ENCODE data around the gene COX7A2L. TPM values are rescaled to one million over a fixed set of nuclear protein-coding genes. Genes with fewer than 3 reads are reported as not detected.
"Not testable (repeated sequence)": the region's sequence is repeated elsewhere in the genome, so short reads cannot be mapped to it uniquely, and the experiment has no call there.

COX7A2L gene
- total RNA-seq, 1 donor from 2014 or later, result 184 TPM

GRCh38 chr2:42339191-42339912 lies 21.7 kb downstream of the COX7A2L start:
- no peak for DNase-seq

- no peak for DNase-seq
These were observed 22.3 kb downstream of the COX7A2L start for GRCh38 chr2:42338567-42339190.

- DNase-seq, result no peak
These were observed 23.0 kb downstream of the COX7A2L start for GRCh38 chr2:42337846-42338566.

GRCh38 chr2:42337356-42337820 lies 23.6 kb downstream of the COX7A2L start:
- no peak for DNase-seq

GRCh38 chr2:42336361-42336965 lies 24.6 kb downstream of the COX7A2L start:
- no peak for DNase-seq

GRCh38 chr2:42335514-42336104 lies 25.4 kb downstream of the COX7A2L start:
- no peak for DNase-seq

- DNase-seq, result not testable (repeated sequence)
These were observed 26.2 kb downstream of the COX7A2L start for GRCh38 chr2:42334865-42335264.

GRCh38 chr2:42334220-42334619 lies 26.8 kb downstream of the COX7A2L start:
- DNase-seq, result no peak

- no peak for DNase-seq
These were observed 27.4 kb downstream of the COX7A2L start for GRCh38 chr2:42333579-42333978.

- DNase-seq, result no peak
These were observed 28.4 kb downstream of the COX7A2L start for GRCh38 chr2:42332575-42332974.

GRCh38 chr2:42331569-42332284 lies 29.3 kb downstream of the COX7A2L start:
- no peak for DNase-seq

- DNase-seq, result no peak
These were observed 31.3 kb downstream of the COX7A2L start for GRCh38 chr2:42329736-42330135.

- no peak for DNase-seq
These were observed 32.1 kb downstream of the COX7A2L start for GRCh38 chr2:42328923-42329322.

- peak; percentile 39 for DNase-seq
These were observed 32.7 kb downstream of the COX7A2L start for GRCh38 chr2:42328148-42328833.

- peak; percentile 12 for DNase-seq
These were observed 33.9 kb downstream of the COX7A2L start for GRCh38 chr2:42327125-42327524.

GRCh38 chr2:42325609-42326008 lies 35.4 kb downstream of the COX7A2L start:
- DNase-seq, result no peak

- no peak for DNase-seq
These were observed 36.1 kb downstream of the COX7A2L start for GRCh38 chr2:42324949-42325348.

- no peak for DNase-seq
These were observed 36.8 kb downstream of the COX7A2L start for GRCh38 chr2:42324244-42324643.

- DNase-seq, result no peak
These were observed 39.5 kb downstream of the COX7A2L start for GRCh38 chr2:42321452-42322064.

GRCh38 chr2:42319265-42319664 lies 41.8 kb downstream of the COX7A2L start:
- no peak for DNase-seq

GRCh38 chr2:42317945-42318344 lies 43.1 kb downstream of the COX7A2L start:
- DNase-seq, result no peak
